HG03342 (cell line): Measurements from ENCODE around the gene ABCA7.

Experiments used
- ATAC-seq: cut with Tn5 transposase; IDR thresholded peaks from one replicate; pipeline ENCODE4 v1.9.1; 2021; ENCODE audit warnings: mild to moderate bottlenecking, moderate library complexity; ENCODE audit not compliant: unreplicated experiment

Gene ABCA7

DNA sequence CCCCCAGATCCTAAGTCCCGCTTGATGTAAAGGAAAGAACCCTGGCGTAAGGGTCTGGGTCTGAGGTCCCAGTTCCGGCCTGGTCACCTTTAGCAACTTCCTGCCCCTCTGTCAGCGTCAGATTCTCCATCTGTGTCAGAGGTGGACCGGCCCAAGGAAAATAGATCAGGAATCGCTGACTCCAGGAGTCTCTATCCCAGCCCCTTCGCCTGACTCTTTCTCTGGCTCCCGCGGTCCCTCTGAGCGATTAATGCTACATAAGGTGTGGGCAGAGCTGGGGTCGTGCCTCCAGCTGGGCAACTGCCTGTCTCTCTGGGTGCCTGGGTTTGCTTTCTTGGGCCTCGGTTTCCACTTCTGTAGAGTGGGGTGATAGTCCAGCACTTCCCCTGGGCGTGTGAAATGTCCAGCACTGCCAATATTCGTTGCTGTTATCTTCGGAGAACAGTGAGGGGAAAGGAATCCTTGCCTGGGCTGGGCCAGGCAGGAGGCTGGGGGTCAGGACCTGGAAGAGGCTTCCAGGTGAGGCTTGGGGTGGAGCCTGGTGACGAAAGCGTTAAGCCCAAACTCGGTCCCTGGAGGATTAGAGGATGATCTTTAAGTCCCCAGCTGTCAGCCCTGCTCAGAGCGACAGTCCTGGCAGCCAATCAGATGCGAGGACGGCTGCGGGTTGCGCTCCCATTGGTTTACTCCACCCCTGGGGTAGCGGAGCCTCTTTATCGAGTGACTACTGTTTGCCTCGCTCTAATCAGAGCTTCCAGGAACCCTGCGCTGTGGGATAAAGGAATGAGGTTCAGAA, 767 bp downstream of the ABCA7 start:
- peak; percentile 37 for ATAC-seq

GRCh38 chr19:1041272-1041834, 1.4 kb downstream of the ABCA7 start:
- ATAC-seq: no peak

DNA sequence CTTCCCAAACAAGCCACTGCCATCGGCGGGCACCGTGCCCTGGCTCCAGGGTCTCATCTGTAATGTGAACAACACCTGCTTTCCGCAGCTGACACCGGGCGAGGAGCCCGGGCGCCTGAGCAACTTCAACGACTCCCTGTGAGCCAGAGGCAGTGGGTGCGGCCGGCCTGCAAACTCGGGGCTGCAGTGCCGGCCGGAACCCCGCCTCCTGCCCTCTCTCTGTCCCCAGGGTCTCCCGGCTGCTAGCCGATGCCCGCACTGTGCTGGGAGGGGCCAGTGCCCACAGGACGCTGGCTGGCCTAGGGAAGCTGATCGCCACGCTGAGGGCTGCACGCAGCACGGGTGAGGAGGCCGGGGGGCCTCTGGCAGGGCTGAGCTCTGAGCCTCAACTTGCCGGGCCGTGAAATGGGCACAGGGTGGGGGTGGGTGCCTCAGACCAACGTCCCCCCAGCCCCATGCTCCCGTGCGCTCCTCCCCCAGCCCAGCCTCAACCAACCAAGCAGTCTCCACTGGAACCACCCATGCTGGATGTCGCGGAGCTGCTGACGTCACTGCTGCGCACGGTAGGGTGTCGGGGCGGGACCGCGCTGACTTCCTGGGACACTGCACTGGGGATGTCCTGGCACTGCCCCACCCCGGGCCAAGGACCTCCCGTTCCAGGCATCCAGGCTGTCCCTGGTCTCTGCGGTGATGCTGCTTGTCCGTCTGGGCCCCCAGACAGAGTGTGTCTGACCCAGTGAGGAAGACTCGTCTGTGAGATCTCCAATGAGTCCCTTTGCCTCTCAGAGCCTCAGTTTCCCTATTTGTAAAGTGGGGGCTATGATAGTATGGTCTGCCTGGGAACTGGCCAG, 2.2 kb downstream of the ABCA7 start:
- ATAC-seq: no peak

- ATAC-seq: no peak
Measured at GRCh38 chr19:1042689-1043511, 3.0 kb downstream of the ABCA7 start.

DNA sequence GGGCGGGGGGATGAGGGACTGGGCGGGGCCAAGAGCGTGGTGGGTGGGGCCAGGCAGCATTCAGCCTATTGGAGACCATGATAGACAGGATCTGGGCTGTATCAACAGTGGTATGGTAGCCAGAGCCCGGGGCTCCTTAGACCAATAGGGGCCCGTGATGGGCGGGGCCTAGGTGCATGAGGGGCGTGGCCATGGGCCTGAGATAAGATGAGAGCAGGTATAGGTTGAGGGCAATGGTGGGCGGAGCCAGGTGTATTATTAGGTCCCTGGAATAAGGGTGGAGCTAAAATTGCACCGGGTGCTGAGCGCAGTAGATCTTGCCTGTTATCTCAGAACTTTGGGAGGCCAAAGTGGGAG, 5.3 kb downstream of the ABCA7 start:
- no peak for ATAC-seq

GRCh38 chr19:1046117-1046626, 6.3 kb downstream of the ABCA7 start:
- ATAC-seq: no peak

DNA sequence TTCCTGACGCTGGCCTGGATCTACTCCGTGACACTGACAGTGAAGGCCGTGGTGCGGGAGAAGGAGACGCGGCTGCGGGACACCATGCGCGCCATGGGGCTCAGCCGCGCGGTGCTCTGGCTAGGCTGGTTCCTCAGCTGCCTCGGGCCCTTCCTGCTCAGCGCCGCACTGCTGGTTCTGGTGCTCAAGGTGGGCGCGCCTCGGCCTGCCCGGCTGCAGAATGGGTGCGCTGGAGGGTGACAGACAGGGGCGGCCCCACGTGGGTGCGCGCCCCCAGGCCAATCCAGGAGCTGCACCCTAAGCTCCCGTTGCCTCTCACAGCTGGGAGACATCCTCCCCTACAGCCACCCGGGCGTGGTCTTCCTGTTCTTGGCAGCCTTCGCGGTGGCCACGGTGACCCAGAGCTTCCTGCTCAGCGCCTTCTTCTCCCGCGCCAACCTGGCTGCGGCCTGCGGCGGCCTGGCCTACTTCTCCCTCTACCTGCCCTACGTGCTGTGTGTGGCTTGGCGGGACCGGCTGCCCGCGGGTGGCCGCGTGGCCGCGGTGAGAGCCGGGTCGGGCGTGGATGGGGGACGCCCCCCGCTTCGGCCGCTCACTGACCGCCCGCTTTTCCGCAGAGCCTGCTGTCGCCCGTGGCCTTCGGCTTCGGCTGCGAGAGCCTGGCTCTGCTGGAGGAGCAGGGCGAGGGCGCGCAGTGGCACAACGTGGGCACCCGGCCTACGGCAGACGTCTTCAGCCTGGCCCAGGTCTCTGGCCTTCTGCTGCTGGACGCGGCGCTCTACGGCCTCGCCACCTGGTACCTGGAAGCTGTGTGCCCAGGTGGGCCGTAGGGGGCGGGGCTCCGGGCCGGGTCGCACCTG, 7.2 kb downstream of the ABCA7 start:
- no peak for ATAC-seq

DNA sequence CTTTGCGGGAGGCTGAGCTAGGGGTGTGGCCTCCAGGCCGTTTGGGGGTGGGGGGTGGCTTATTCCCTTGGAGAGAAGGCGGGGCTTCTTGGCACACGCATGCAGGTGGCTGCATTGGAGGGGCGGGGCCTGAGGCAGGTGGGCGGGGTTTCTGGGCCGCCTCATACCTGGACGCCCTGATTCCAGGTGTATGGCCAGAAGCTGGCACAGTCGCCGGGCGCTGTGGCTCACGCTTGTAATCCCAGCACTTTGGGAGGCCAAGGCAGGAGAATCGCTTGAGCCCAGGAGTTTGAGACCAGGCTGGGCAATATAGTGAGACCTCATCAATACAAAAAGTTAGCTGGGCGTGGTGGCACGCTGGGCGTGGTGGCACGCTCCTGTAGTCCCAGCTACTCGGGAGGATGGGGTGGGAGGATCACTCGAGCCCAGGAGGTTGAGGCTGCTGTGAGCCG, 7.8 kb downstream of the ABCA7 start:
- ATAC-seq: no peak

DNA sequence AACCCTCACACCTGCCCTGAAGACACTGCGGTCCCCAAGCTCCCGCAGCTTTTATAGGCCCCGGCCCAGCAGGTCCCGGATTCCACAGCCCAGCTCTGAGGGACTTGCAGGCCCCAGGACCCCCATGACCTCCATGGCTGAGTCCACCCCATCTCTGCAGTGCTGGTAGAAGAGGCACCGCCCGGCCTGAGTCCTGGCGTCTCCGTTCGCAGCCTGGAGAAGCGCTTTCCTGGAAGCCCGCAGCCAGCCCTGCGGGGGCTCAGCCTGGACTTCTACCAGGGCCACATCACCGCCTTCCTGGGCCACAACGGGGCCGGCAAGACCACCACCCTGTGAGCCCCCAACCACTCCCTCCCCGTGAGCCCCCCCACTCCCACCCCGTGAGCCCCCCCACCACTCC, 9.2 kb downstream of the ABCA7 start:
- no peak for ATAC-seq

- no peak for ATAC-seq
Measured at GRCh38 chr19:1049800-1050199, 9.9 kb downstream of the ABCA7 start.

GRCh38 chr19:1050989-1051788, 11.3 kb downstream of the ABCA7 start:
- no peak for ATAC-seq

GRCh38 chr19:1051791-1052190, 11.9 kb downstream of the ABCA7 start:
- ATAC-seq: no peak

- ATAC-seq: no peak
Measured at GRCh38 chr19:1052349-1052975, 12.6 kb downstream of the ABCA7 start.

- no peak for ATAC-seq
Measured at GRCh38 chr19:1053176-1054101, 13.5 kb downstream of the ABCA7 start.

DNA sequence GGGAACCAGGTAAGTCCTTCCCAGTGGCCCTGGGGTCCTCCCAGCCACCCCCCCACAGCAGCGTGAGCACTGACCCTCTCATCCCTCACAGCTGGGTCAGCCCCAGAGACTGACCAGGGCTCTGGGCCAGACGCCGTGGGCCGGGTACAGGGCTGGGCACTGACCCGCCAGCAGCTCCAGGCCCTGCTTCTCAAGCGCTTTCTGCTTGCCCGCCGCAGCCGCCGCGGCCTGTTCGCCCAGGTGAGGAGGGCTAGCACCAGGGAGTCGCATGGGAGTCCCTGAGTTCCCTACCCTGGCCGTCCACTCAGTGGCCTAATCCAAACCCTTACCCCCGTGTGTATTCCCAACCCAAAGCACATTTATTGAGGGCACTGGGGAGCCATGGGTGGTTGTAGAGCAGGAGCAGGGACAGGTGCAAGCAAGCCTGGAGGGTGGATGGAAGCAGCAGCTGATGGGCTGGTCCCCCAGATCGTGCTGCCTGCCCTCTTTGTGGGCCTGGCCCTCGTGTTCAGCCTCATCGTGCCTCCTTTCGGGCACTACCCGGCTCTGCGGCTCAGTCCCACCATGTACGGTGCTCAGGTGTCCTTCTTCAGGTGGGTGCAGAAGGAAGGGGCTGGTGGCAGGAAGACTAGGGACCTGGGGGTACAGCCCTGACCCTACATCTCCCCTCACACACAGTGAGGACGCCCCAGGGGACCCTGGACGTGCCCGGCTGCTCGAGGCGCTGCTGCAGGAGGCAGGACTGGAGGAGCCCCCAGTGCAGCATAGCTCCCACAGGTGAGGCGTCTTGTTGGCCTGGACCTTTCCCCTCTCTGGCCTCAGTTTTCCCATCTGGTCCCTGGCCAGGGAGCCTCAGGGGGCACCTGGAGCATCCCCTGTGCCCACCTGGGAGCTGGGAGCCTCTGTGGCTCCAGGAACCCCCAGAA, 14.5 kb downstream of the ABCA7 start:
- no peak for ATAC-seq

DNA sequence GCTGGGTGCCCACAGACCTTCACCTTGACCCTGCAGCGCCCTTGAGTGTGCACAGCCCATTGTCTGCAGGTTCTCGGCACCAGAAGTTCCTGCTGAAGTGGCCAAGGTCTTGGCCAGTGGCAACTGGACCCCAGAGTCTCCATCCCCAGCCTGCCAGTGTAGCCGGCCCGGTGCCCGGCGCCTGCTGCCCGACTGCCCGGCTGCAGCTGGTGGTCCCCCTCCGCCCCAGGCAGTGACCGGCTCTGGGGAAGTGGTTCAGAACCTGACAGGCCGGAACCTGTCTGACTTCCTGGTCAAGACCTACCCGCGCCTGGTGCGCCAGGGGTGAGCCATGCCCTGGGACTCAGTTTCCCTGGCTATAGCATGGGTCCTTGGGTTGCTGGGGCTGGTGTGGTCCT, 15.1 kb downstream of the ABCA7 start:
- no peak for ATAC-seq
